ENCODE results near the gene GDF15.
"Not testable (repeated sequence)": the region's sequence is repeated elsewhere in the genome, so short reads cannot be mapped to it uniquely, and the experiment has no call there.

GDF15 gene

DNA sequence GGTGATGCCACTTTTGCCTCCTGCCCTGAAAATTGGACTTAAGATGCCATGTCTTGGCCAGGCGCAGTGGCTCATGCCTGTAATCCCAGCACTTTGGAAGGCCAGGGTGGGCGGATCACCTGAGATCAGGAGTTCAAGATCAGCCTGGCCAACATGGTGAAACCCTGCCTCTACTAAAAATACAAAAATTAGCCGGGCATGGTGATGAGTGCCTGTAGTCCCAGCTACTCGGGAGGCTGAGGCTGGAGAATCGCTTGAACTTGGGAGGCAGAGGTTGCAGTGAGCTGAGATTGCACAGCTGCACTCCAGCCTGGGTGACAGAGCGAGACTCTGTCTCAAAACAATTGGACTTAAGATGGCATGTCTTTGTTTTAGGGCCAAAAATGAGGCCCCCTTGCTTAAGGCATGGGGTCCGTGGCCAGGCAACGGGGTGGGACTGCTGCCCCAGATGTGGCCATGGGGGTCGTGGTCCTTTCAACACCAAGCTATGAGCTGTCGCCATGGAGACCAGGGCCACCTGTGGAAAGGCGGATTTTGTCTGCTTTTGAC lies 21.6 kb upstream of the GDF15 start:
- DNase-seq: not testable (repeated sequence)

DNA sequence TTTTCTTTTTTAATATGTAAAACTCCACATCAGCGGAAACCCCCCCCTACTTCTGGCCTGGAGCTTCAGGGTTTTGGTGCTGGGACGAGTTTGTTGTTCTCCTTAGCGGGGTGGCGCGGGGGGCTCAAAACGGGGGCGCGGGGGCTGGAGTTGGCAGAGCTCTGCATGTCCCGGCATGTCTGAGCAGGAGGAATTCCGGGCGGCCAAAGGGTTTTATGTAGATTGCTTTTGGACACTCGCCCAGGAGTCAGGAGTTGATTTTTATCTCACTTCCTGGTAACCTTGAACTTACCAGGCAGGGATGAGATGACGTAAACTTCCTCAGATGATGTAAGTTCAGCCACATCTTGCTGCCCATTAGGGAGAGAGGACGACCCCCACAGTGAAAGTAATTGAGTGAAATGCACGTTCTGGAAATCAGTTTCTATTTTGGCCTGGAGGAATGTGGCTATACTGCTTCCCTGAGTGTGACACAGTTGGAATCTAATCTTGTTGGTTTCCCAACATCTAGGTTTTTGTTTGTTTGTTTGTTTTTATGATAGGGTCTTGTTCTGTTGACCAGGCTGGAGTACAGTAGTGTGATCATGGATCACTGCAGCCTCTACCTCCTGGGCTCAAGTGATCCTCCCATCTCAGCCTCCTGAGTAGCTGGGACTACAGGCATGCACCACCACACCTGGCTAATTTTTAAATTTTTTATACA lies 21.0 kb upstream of the GDF15 start:
- DNase-seq: peak; percentile 88

DNA sequence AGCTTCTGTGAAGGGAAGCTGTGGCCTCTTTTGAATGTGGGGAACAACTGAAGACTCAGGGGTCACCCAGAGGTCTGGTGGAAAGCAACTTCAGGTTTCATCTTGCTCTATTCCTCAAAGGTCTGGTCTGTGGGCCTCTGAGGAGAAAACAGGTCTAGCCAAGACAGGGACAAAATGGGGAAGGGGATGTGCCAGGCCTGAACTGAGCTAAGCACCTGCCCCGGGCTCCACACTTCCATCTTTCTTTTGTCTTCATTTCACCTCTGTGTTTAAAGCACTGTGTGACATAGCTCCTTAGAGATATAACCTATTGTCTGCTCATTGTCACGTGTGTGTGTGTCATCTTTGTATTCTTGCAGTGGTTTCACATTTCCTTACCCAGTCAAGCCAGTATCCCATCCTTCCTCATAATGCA lies 19.9 kb upstream of the GDF15 start:
- DNase-seq: peak; percentile 17

DNA sequence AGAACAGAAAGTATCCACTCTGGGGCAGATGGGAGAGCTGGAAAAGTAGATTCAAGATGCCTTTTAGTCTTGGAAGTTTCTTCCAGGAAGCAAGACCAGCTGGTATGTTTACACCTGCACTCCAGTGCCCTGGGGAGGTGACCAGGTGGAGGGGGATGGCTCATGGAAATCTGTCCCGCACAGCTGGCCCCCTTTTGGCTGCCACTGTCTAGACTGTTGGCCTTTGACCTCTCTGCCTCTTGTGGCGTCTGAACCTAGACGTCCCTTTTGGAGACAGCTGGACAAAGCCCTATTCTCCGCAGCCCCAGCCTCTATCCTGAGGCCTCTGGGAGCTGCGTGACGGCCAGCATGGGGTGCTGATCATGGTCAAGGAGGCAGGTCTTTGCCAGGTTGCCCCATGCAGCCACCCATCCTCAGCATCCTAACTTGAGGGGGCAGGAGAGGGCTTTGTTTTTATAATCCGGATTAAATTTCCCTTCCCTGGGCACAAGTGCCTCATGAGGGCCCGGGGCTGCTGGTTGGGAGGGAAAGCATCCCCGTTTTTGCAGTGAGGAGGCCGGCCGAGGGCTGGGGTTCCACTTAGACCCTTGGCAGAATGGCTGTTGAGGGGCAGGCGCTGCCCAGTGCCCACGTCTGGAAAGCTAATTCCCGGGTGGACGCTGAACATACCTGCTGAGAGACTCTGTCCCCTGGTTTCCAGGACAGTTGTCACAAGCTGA lies 17.3 kb upstream of the GDF15 start:
- no peak for DNase-seq

DNA sequence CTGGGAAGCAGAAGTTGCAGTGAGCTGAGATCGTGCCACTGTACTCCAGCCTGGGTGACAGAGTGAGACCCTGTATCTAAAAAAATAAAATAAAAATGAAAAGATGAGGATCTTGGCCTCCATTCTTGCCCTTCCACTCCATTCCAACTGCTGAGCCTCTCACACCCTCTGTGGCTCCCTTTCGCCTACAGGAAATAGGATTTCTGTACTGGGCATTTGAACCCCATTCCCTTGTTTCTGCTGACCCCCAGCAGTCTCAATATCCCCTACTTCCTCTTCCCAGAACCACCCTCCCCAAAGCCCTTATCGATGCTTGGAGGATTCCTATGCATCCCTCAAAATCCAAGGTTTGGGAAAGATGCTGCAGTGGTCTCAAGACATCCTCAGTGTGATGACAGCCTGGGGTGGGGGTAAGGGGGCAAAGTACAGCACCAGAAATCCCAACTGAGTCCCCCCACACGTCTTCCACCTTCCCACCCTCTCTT lies 12.5 kb upstream of the GDF15 start:
- no peak for DNase-seq

DNA sequence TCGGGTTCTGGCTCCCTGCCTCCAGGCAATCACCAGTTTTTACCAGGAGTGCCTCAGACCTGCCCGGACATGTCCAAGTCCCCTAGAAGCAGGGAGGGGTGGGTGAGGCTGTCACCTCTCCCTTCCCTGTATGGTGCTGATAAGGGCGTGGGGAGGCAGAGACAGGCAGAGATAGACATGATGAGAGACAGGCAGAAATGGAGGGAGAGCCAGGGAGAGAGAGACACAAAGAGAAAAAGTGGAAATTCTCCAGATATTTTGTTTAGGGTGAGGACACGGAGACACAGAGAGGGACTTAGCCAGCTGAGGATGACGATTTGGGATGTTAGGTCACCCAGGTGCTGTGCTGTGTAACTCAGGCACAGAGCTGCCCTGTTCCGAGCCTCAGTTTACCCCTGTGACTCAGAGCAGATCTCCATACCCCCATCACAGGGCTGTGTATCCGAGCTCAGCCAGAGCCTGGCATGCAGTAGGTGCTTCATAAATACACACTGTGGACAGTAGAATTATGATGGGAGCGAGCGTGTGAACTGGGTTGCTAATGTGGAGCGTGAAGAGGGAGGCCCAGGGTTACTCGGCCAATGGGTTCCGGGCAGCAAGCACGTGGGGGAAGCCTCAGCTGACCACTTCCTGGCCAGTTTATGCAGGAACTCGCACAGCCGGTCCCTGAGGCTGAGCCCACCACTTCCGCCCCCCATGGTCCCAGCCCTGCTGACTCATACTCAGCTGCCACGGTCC lies 11.9 kb upstream of the GDF15 start:
- peak; percentile 96 for DNase-seq

DNA sequence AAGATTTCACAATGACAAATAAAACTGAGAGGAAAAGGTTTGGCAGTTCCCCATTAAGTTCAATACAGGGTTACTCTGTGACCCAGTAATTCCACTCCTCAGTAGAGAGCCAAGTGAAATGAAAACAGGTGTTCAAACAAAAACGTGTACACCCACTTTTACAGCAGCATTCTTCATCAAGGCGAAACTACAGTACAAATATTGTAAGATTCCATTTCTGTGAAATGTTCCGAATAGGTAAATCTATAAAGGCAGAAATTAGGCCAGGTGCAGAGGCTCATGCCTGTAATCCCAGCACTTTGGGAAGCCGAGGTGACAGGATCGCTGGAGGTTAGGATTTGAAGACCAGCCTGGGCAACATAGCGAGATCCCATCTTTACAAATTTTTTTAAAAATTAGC lies 8.9 kb upstream of the GDF15 start:
- DNase-seq: peak; percentile 77

DNA sequence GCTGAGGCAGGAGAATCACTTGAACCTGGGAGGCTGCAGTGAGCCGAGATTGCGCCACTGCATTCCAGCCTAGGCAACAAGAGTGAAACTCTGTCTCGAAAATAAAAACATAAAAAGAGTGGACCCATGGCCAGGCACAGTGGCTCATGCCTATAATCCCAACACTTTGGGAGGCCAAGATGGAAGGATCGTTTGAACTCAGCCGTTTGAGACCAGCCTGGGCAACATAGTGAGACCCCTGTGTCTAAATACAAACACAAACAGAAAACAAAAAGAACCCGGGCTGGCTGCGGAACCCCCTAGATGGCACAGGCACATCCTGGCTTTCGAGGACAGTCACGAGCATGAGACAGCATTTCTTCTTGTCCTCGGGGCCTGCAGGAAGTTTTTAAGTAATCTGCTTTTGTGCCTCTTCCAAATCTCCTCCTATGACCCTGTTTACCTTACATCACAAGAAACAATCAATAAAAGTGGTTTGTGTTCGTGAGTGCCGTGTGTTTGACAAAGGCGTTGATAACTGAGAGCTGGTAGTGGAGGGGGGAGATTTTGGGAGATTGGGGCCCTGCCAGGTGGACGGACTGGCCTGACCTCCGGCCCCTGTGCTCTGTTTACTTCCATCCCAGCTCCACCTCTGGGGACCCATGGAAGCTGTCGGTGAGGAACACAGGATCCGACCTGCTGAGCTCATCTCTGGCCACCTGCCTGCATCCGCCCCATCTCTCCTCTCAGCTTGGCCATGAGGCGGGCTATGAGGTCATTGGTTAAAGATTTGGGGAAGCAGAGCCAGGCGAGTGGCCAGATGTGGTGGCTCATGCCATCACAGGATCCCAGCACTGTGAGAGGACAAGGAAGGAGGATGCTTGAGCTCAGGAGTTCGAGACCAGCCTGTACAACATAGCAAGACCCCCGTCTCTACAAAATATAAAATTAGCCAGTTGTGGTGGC lies 5.9 kb upstream of the GDF15 start:
- peak; percentile 76 for DNase-seq

DNA sequence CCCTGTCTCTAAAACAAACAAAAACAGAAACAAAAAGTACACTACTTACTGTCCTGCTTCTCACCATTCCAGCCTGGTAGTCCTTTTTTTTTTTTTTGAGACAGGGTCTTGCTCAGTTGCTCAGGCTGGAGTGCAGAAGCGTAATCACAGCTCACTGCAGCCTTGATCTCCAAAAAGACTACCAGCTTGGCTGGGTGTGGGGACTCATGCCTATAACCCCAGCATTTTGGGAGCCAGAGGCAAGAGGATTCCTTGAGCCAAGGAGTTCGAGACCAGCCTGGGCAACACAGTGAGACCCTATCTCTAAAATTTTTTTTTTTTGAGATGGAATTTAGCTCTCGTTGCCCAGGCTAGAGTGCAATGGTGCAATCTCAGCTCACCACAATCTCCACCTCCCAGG lies 5.1 kb upstream of the GDF15 start:
- no peak for DNase-seq

DNA sequence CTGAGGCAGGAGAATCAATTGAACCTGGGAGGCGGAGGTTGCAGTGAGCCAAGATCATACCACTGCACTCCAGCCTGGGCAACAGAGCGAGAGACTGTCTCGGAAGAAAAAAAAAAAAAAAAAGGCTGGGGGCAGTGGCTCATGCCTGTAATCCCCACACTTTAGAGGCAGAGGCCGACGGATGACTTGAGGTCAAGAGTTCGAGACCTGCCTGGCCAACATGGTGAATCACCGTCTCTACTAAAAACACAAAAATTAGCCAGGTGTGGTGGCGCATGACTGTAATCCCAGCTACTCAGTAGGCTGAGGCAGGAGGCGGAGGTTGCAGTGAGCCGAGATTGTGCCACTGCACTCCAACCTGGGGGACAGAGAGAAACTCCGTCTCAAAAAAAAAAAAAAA lies 2.3 kb upstream of the GDF15 start:
- DNase-seq: not testable (repeated sequence)

DNA sequence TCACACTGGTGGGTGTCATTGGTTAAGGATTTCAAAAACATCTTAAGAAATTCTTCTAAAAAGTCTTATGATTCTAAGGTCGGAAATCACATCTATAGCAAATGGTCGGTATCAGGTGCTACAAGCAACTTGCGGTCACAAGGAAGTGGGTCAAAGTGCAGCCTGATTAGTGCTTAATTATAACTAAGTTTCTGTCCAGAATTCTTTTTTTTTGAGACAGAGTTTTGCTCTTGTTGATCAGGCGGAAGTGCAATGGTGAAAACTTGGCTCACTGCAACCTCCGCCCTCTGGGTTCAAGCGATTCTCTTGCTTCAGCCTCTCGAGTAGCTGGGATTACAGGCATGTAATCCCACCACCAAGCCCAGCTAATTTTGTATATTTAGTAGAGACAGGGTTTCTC lies 1.2 kb upstream of the GDF15 start:
- DNase-seq: no peak

DNA sequence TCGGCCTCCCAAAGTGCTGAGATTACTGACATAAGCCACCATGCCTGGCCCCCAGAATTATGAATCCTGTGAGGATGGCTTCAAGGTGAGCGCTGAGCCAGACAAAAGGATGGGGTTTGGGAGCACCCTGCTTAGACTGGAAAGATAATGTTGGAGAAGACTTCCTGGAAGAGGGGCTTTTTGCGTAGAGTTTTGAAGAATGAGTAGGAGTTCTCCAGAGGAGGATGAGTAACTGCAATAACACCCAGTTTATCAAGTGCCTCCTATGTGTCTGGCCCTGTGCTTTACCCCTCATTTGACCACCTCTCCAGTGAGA lies 641 bp upstream of the GDF15 start:
- DNase-seq: no peak

DNA sequence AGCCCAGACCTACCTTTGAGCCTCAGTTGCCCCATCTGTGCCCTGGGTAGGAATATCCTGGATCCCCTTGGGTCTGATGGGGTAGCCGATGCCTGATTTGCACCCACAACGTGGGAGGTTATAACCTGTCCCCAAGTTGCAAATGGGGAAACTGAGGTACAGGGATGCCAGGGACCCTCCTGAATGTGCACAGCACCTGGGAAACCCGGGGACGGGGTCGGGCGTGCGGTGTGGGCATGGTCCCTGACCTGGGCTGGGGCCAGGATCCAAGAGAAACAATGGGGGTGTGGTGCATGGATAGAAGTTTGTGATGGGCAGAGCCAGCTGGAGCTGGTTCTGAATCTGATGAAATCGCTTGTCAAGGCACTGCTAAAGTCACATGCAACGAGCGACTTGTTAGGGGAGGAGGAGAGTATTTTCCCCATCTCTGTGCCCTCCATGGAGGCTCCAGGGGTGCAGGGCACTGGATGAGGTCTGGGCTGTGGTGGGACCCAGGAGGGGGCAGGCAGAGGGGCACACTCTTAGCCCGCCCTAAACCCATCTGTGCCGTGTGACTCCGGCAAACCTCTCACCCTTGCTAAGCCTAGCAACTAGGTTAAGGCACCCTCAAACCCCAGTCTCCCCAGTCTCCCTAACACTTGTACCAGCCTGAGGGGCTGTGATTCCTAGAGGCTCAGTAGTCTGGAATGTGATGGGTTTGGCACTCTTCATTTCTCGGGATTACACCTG lies 749 bp downstream of the GDF15 start:
- no peak for DNase-seq

DNA sequence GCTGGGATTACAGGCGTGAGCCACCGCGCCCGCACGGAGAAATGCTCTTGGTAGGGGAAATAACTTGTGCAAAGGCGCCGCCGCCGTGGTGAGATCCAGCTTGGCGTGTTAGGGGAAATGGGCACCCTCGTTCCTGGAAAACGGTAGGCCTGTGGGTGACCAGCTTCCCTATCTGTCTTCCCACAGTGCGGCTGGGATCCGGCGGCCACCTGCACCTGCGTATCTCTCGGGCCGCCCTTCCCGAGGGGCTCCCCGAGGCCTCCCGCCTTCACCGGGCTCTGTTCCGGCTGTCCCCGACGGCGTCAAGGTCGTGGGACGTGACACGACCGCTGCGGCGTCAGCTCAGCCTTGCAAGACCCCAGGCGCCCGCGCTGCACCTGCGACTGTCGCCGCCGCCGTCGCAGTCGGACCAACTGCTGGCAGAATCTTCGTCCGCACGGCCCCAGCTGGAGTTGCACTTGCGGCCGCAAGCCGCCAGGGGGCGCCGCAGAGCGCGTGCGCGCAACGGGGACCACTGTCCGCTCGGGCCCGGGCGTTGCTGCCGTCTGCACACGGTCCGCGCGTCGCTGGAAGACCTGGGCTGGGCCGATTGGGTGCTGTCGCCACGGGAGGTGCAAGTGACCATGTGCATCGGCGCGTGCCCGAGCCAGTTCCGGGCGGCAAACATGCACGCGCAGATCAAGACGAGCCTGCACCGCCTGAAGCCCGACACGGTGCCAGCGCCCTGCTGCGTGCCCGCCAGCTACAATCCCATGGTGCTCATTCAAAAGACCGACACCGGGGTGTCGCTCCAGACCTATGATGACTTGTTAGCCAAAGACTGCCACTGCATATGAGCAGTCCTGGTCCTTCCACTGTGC lies 2.4 kb downstream of the GDF15 start:
- DNase-seq: peak; percentile 91

DNA sequence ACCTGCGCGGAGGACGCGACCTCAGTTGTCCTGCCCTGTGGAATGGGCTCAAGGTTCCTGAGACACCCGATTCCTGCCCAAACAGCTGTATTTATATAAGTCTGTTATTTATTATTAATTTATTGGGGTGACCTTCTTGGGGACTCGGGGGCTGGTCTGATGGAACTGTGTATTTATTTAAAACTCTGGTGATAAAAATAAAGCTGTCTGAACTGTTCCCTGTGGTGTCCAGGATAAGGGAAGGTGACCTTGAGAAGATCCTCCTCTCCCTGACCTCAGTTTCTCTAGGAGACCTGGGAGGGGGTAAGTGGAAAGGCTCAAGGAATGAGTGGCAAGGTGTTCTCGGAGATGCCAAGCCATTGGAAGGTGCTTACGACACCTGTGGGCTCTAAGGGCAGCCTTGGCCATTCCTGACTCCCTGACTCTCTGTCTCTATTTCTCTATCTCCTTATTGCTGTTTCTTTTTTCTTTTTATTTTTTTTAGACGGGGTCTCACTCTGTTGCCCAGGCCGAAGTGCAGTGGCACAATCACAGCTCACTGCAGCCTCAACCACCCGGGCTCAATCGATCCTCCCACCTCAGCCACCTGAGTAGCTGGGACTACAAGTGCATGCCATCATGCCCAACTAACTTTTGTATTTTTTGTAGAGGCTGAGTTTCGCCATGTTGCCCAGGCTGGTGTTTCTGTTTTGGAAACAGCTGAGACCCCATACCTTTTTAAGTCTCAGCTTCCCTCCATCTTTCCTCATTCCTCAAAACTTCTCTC lies 3.2 kb downstream of the GDF15 start:
- no peak for DNase-seq

DNA sequence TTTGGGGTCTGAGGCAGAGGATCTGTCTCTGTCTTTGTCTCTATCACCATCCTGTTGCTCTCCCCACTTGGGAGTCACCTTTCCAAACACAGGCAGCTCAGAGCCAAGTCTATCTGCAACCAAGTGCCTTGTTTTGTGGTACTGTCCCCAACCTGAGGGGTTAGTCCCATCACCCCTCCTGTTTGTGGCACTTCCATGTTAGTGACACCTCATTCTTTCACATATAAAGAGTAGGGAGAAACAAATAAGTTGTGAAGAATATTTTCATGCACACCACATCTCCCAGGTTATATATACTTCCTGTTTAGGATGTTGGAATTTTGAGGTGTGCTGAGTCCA lies 3.7 kb downstream of the GDF15 start:
- DNase-seq: no peak

DNA sequence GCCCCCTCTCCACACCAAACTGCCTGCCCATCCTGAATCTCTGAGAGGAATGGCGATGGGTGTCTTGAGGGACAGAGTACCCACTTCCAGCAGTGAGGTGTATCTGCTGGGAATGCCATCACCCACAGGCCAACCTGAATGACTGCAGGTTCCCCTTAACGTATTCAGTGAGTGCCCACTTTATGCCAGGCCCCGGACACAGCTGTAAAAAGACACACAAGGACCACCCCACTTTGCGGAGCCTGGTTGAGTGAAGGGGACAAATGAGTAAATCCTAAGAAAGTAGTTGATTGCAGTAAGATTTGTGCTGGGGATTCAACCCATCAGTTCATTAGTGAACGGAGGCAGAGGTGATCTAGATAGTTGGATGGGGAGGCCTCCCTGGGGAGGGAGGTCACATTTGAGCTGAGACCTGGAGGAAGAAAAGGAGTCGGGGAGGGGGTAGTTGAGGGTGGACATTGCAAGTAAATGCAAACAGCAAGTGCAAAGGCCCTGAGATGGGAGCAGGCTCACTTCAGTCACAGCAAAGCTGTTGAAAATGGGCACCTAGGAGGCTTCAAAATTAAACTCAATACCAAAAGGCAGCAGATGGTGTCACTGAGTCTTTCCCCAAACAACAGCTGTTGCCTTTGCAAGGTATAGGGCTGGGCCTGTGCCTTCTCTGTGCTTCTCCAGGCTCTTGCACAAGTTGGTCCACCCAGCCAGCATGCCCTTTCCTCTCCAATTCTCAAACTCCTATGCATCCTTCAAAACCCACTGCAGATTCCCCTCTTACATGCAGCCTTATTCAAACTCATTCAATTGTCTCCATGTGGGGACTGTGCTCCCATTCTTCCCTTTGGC lies 4.3 kb downstream of the GDF15 start:
- no peak for DNase-seq

DNA sequence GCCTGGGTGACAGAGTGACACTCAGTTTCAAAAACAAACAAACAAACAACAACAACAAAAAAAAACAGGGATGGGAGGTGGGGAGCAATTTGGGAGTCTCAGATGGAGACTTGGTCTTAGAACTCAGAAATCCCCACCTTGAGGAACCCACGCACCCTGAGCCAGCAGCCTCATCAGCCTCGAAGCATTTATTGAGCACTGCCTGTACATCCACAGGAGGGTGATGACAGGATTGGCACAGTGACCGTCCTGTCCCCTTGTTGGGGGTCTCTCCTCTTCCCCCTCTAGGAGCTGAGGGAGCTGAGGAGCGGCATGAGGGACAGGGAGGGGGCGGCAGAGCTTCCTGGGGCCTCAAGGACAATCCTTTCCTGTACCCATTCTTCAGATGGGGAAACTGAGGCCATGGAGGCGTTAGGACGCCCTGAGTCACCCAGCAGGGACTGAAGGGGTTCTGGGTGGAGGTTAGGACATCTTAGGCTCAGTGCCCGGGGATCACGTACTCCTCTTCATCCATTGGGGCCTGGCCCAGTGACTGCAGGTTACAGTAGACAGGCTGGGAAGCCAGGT lies 5.6 kb downstream of the GDF15 start:
- DNase-seq: no peak

DNA sequence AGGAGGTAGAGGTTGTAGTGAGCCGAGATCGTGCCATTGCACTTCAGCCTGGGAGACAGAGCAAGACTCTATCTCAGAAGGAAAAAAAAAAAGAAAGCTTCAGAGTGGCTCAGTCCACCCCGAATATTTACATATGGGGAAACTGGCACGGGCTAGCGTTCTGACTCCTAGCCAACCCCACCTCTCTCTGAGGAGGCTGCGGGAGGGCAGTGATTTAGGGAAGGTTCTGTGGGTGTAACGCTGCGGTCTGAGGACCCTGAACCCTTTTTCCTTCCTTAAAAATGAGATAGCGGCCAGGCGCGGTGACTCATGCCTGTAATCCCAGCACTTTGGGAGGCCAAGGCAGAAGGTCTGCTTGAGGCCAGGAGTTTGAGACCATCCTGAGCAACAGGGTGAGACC lies 6.5 kb downstream of the GDF15 start:
- no peak for DNase-seq
